Femur (tissue), 1 donor: ENCODE results near the gene CCL8.

Experiments used
- DNase-seq: peaks from one replicate; pipeline ENCODE4 v3.0.0-alpha.2; 2017

CCL8 gene

GRCh38 chr17:34368196-34368945 is 49.1 kb downstream of the CCL8 start:
- no peak for DNase-seq

GRCh38 chr17:34368946-34369500 is 49.8 kb downstream of the CCL8 start:
- DNase-seq: no peak

GRCh38 chr17:34369571-34369970 is 50.3 kb downstream of the CCL8 start:
- DNase-seq: no peak

- no peak for DNase-seq
Measured at GRCh38 chr17:34370376-34370996, 51.3 kb downstream of the CCL8 start.

GRCh38 chr17:34370997-34371395 is 51.8 kb downstream of the CCL8 start:
- DNase-seq: no peak
